HepG2 (cell line): Measurements from ENCODE around the gene AXIN2. TPM values are rescaled to one million over a fixed set of nuclear protein-coding genes. Genes with fewer than 3 reads are reported as not detected.

Experiments used
- AKAP8 ChIP-seq: sonication (generic); formaldehyde crosslinking; IDR thresholded peaks from 2 replicates; pipeline ENCODE4 v1.5.1; 2020; ENCODE audit warnings: mild to moderate bottlenecking, missing genetic modification reagents
- BCL3 ChIP-seq: sonication (generic); formaldehyde crosslinking; IDR thresholded peaks from 2 replicates; pipeline ENCODE4 v1.5.1; 2020; ENCODE audit warnings: mild to moderate bottlenecking, missing genetic modification reagents, moderate library complexity
- DDIT3 ChIP-seq: sonication (generic); formaldehyde crosslinking; IDR thresholded peaks from 2 replicates; pipeline ENCODE4 v1.4.0; 2020; ENCODE audit warnings: mild to moderate bottlenecking, missing genetic modification reagents
- ETV5 ChIP-seq: IDR thresholded peaks from 2 replicates; pipeline ENCODE4 v1.6.1; 2018; ENCODE audit warnings: missing biosample characterization, missing genetic modification reagents, inconsistent platforms, borderline replicate concordance
- HES4 ChIP-seq: sonication (generic); formaldehyde crosslinking; IDR thresholded peaks from 2 replicates; pipeline ENCODE4 v1.9.0; 2021; ENCODE audit warnings: mild to moderate bottlenecking, missing genetic modification reagents, borderline replicate concordance
- IRF2 ChIP-seq: IDR thresholded peaks from 2 replicates; pipeline ENCODE4 v1.6.1; 2018; ENCODE audit warnings: missing genetic modification reagents, missing compliant biosample characterization
- IRX3 ChIP-seq: sonication (generic); formaldehyde crosslinking; IDR thresholded peaks from 2 replicates; pipeline ENCODE4 v1.8.1; 2023; ENCODE audit warnings: mild to moderate bottlenecking, low read depth, missing genetic modification reagents, borderline replicate concordance
- KMT2A ChIP-seq: sonication (generic); formaldehyde crosslinking; IDR thresholded peaks from 2 replicates; pipeline ENCODE4 v1.4.0; 2020; ENCODE audit warnings: missing genetic modification reagents
- MED8 ChIP-seq: sonication (generic); formaldehyde crosslinking; IDR thresholded peaks from 2 replicates; pipeline ENCODE4 v1.8.1; 2023; ENCODE audit warnings: mild to moderate bottlenecking, missing genetic modification reagents; ENCODE audit not compliant: insufficient replicate concordance
- MEIS1 ChIP-seq: sonication (generic); formaldehyde crosslinking; IDR thresholded peaks from 2 replicates; pipeline ENCODE4 v1.9.0; 2021; ENCODE audit warnings: mild to moderate bottlenecking, missing genetic modification reagents, moderate library complexity, borderline replicate concordance
- MLXIP ChIP-seq: sonication (generic); formaldehyde crosslinking; IDR thresholded peaks from 2 replicates; pipeline ENCODE4 v1.9.0; 2021; ENCODE audit warnings: missing genetic modification reagents, borderline replicate concordance
- POLR2A ChIP-seq, 2 experiments: IDR thresholded peaks; 2 replicates each; pipeline ENCODE4 v1.6.1; 2011; ENCODE audit warnings: low read depth in 2 of 2, low read length in 2 of 2, mild to moderate bottlenecking in 1 of 2, moderate library complexity in 1 of 2; ENCODE audit not compliant: insufficient read depth in 1 of 2
- PTBP1 ChIP-seq: fragments of 200-400 bp; formaldehyde crosslinking; IDR thresholded peaks from 2 replicates; pipeline ENCODE4 v1.6.1; 2018; ENCODE audit warnings: low read length, low read depth; ENCODE audit not compliant: poor library complexity, severe bottlenecking
- RAD21 ChIP-seq: fragments of 450-650 bp; formaldehyde crosslinking; IDR thresholded peaks from 2 replicates; pipeline ENCODE4 v1.5.0; 2020; ENCODE audit warnings: mild to moderate bottlenecking
- XBP1 ChIP-seq: sonication (generic); formaldehyde crosslinking; IDR thresholded peaks from 2 replicates; pipeline ENCODE4 v1.5.0; 2020; ENCODE audit warnings: missing genetic modification reagents
- ZBTB1 ChIP-seq: sonication (generic); formaldehyde crosslinking; IDR thresholded peaks from 2 replicates; pipeline ENCODE4 v1.4.0; 2020; ENCODE audit warnings: missing genetic modification reagents, borderline replicate concordance
- ZBTB25 ChIP-seq: IDR thresholded peaks from 2 replicates; pipeline ENCODE4 v1.6.1; 2018; ENCODE audit warnings: missing genetic modification reagents
- ZBTB8A ChIP-seq: sonication (generic); formaldehyde crosslinking; IDR thresholded peaks from 2 replicates; pipeline ENCODE4 v1.4.0; 2020; ENCODE audit warnings: mild to moderate bottlenecking, low read depth, missing genetic modification reagents, borderline replicate concordance
- ZIK1 ChIP-seq: sonication (generic); formaldehyde crosslinking; IDR thresholded peaks from 2 replicates; pipeline ENCODE4 v1.5.0; 2020; ENCODE audit warnings: mild to moderate bottlenecking, low read depth, missing genetic modification reagents, borderline replicate concordance
- ZNF563 ChIP-seq: sonication (generic); formaldehyde crosslinking; IDR thresholded peaks from 2 replicates; pipeline ENCODE4 v1.8.0; 2022; ENCODE audit warnings: mild to moderate bottlenecking, moderate library complexity, missing genetic modification reagents
- ZNF691 ChIP-seq: sonication (generic); formaldehyde crosslinking; IDR thresholded peaks from 2 replicates; pipeline ENCODE4 v1.4.0; 2020; ENCODE audit warnings: missing genetic modification reagents, low read depth, mild to moderate bottlenecking, borderline replicate concordance
- ZNF761 ChIP-seq: sonication (generic); formaldehyde crosslinking; conservative IDR thresholded peaks from 2 replicates; pipeline ENCODE4 v1.4.0; 2020; ENCODE audit warnings: mild to moderate bottlenecking, missing genetic modification reagents
- polyA plus RNA-seq, 8 experiments: library from polyadenylated mRNA; depleted of rRNA in 3 of 8; stranded (reverse) in 7 of 8; unstranded in 1 of 8; fragments of >200 nt; fragmentation: Illumina TruSeq in 4 of 8; extraction: Trizol in 4 of 8; gene quantifications; 2 replicates each; pipeline versions ENCODE4 v1.2.1 to v1.2.3, GENCODE V29; 2011 to 2016; ENCODE audit warnings: low read depth in 4 of 8, missing spikeins in 1 of 8, mixed read lengths in 1 of 8; ENCODE audit not compliant: insufficient read depth in 1 of 8
- total RNA-seq, 5 experiments: library from RNA; depleted of rRNA; stranded (reverse); fragments of >200 nt; fragmentation: Illumina TruSeq; extraction: Trizol; gene quantifications; 2 replicates each; pipeline ENCODE4 v1.2.3, GENCODE V29; 2016; ENCODE audit warnings: low read depth in 1 of 5

The AXIN2 gene
- total and polyA plus RNA-seq, 2 of the 13 experiments (the other 11 are each of a cell fraction or from before 2014, with no cell fraction given): 58.6 to 63.4 TPM

GRCh38 chr17:65559804-65560627 is 1.4 kb downstream of the AXIN2 start (continued):
- TF ChIP-seq ETV5 (CRISPR knock-in tag) (0 out of 2 replicates have a peak, but pooled peaks have one; percentile 44), IRX3 (CRISPR knock-in tag) (0 out of 2 replicates have a peak, but pooled peaks have one; percentile 55), ZNF691 (CRISPR knock-in tag) (peak; percentile 23; the same call in 1 of the 2 replicates), ZNF761 (CRISPR knock-in tag) (peak; percentile 63; the same call in 1 of the 2 replicates), ZNF563 (CRISPR knock-in tag) (peak; percentile 56; the same call in 1 of the 2 replicates), AKAP8 (CRISPR knock-in tag) (peak; percentile 90), POLR2A (IDR thresholded peaks at IDR 0.05; ENCODE audit: insufficient read depth in 1 of 2, low read depth in 2 of 2, low read length in 2 of 2) (peak; percentile 81 to 85), ZBTB25 (0 out of 2 replicates have a peak, but pooled peaks have one; percentile 24), MEIS1 (CRISPR knock-in tag) (0 out of 2 replicates have a peak, but pooled peaks have one; percentile 60), KMT2A (peak; percentile 38; the same call in 1 of the 2 replicates), DDIT3 (CRISPR knock-in tag) (no peak), MED8 (CRISPR knock-in tag) (peak; percentile 20), IRF2 (CRISPR knock-in tag) (peak; percentile 23; the same call in 1 of the 2 replicates), HES4 (CRISPR knock-in tag) (no peak), RAD21 (peak; percentile 14; the same call in 1 of the 2 replicates), ZBTB8A (CRISPR knock-in tag) (no peak; the same call in 1 of the 2 replicates), ZBTB1 (no peak), MLXIP (CRISPR knock-in tag) (no peak), XBP1 (CRISPR knock-in tag) (no peak), ZIK1 (CRISPR knock-in tag) (peak; percentile 60; the same call in 1 of the 2 replicates), PTBP1 (peak; percentile 74), BCL3 (CRISPR knock-in tag) (no peak)
